ENCODE results near the gene CERS5. TPM values are rescaled to one million over a fixed set of nuclear protein-coding genes. Genes with fewer than 3 reads are reported as not detected.
A peak's percentile ranks its signal among the peaks of the same experiment; 100 is the strongest.

Gene CERS5
- total and polyA plus RNA-seq, 5 donors from 2014 or later = 45.4 to 61.9 (median 57.1) TPM

DNA sequence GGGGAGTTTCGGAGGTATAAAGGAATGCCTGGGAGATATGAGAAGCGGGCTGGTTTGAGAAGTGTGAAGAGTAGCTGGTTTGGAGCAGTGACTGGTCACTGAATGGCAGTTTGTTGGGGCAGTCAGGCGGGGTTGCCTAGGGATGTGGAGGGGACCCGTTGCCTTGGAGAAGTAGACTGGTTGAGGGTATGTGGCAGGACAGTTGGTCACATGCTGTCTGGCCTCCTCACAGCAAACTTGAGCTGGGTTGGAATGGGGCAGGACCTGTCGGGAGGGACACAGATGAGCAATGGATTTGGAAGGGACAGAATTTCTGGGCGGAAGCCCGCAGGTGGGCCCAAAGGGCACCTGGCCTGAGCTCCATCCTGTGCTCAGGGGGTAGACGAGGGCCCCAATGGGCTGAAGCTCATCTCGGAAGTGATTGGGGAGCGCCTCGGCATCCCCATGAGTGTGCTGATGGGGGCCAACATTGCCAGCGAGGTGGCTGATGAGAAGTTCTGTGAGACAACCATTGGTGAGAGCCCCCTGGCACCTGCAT lies 61.2 kb downstream of the CERS5 start:
- Mint-ChIP-seq H3K36me3 (no peaks in the 10 kb centered on the region), H3K4me1 (peaks cover 0 to 8% (median 7%) of the 10 kb centered on the region in 4 donors), H3K27ac (peak overlapping the region in 2 of 3 donors; percentile 52 to 82), H3K4me3 (peak overlapping the region in 2 of 4 donors; percentile 33 to 37), H3K27me3 (no peaks in the 10 kb centered on the region), H3K9me3 (peaks cover 0 to 1% (median 0%) of the 10 kb centered on the region in 7 donors)
- H3K9me3 ChIP-seq (ENCODE audit: control insufficient read depth in 2 of 2, low read length in 2 of 2) = no peaks in the 10 kb centered on the region
- H3K36me3 ChIP-seq (ENCODE audit: control insufficient read depth, insufficient read depth, low read length) = peaks cover 3% of the 10 kb centered on the region
- peaks cover 8% of the 10 kb centered on the region for H3K4me1 ChIP-seq (ENCODE audit: control insufficient read depth, insufficient read depth, low read length, poor library complexity, severe bottlenecking)
- H3K27ac ChIP-seq (ENCODE audit: insufficient read depth, low read length, poor library complexity, severe bottlenecking) = no peak overlapping the region
- H3K27me3 ChIP-seq (ENCODE audit: control insufficient read depth, insufficient read depth, low read length) = no peaks in the 10 kb centered on the region
- ATAC-seq (ENCODE audit: low read depth in 2 of 2) (no peak), DNase-seq (no peak)
- H3K4me3 ChIP-seq (ENCODE audit: low read depth, low read length) = no peak overlapping the region

DNA sequence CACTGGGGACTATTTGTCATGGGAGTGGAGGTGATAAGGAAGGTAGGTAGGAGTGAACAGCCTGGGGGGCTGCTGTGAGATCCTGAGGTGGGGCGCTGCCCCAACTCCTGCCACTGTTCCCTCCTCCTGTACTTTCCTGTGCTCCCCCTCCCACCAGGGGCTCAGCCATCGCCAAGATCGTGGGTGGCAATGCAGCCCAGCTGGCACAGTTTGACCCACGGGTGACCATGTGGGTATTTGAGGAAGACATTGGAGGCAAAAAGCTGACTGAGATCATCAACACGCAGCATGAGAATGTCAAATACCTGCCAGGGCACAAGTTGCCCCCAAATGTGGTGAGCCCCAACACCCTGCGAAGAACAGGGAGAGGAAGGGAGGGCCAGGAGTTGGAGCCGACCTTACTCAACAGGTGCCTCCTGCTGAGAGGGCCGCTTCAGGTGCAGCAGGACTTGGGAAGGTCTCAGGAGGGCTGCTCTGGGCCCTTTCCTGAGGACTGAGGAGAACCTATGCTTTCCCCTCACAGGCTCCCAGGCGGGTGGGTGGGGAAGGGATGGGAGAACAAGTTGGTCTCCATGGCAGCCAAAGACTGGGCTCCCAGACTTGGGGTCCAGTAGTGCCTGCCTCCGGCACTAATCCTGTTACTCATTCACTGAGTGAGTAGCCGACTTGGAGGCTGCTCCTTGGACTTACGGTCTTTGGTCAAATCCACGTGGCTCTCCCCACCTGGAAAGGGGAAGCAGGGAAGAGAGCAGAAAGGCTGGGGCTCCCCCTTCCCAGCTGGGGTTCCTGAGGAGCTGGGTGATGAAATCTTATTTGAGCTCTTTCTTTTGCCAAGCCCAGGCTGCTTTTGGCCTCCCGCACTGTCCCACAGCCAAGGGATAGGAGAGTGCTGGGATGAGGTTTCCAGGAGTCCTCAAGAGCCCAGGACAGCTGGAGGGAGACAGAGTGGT lies 62.5 kb downstream of the CERS5 start:
- Mint-ChIP-seq H3K36me3 (peaks cover 9% of the 10 kb centered on the region), H3K4me1 (no peaks in the 10 kb centered on the region), H3K4me3 (peak overlapping the region in 1 of 4 donors; percentile 12), H3K27me3 (no peaks in the 10 kb centered on the region), H3K9me3 (peaks cover 0 to 1% (median 0%) of the 10 kb centered on the region in 7 donors), H3K27ac (no peak overlapping the region)
- H3K27me3 ChIP-seq (ENCODE audit: control insufficient read depth, insufficient read depth, low read length) = no peaks in the 10 kb centered on the region
- H3K36me3 ChIP-seq (ENCODE audit: control insufficient read depth, insufficient read depth, low read length) = peaks cover 15% of the 10 kb centered on the region
- no peaks in the 10 kb centered on the region for H3K9me3 ChIP-seq (ENCODE audit: control insufficient read depth in 2 of 2, low read length in 2 of 2)
- no peak overlapping the region for H3K27ac ChIP-seq (ENCODE audit: insufficient read depth, low read length, poor library complexity, severe bottlenecking)
- ATAC-seq (ENCODE audit: low read depth in 2 of 2) (no peak), DNase-seq (no peak)
- H3K4me3 ChIP-seq (ENCODE audit: low read depth, low read length) = no peak overlapping the region
- H3K4me1 ChIP-seq (ENCODE audit: control insufficient read depth, insufficient read depth, low read length, poor library complexity, severe bottlenecking) = no peaks in the 10 kb centered on the region

DNA sequence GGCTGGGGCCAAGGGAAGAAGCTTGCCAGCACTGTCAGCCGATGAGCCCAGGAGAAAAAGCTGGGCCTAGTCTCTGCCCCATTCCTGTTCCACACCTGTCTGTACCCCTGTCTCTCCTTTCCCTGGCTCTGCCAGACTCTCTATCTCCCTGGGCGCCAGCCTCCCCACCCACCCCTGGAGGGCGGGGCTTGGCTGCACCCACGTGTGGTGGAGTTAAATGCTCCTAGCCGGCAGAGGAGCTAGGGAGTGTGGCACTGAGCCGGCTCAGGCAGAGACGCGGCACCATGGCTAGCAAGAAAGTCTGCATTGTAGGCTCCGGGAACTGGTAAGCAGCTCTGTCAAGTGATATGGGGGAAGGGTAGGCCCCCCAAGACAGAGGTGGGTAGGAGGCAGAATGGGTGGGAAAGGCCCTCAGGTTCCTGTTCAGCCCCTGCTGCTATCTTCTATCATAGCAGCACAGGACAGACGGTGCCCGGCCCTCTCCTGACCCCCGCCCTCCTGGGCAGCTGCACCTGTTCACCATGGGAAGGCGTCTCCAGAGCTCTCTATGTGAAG lies 63.3 kb downstream of the CERS5 start, which contains the start of gene GPD1:
GPD1 (plus strand) TSS at position 242 of the 555 bp plus-strand sequence; CDS start at position 285, 43 bp downstream.
- Mint-ChIP-seq H3K4me1 (no peaks in the 10 kb centered on the region), H3K9me3 (peaks cover 0 to 1% (median 0%) of the 10 kb centered on the region in 7 donors), H3K27me3 (no peaks in the 10 kb centered on the region), H3K27ac (peak within 1 kb of the TSS in 1 of 3 donors; percentile 5), H3K4me3 (peak within 1 kb of the TSS in 1 of 4 donors; percentile 12), H3K36me3 (peaks cover 18% of the 10 kb centered on the region)
- H3K36me3 ChIP-seq (ENCODE audit: control insufficient read depth, insufficient read depth, low read length) = peaks cover 23% of the 10 kb centered on the region
- no peaks in the 10 kb centered on the region for H3K4me1 ChIP-seq (ENCODE audit: control insufficient read depth, insufficient read depth, low read length, poor library complexity, severe bottlenecking)
- no peaks in the 10 kb centered on the region for H3K9me3 ChIP-seq (ENCODE audit: control insufficient read depth in 2 of 2, low read length in 2 of 2)
- DNase-seq (no peak), ATAC-seq (ENCODE audit: low read depth in 2 of 2) (no peak)
- H3K27ac ChIP-seq (ENCODE audit: insufficient read depth, low read length, poor library complexity, severe bottlenecking) = no peak within 1 kb of the TSS
- no peak within 1 kb of the TSS for H3K4me3 ChIP-seq (ENCODE audit: low read depth, low read length)
- H3K27me3 ChIP-seq (ENCODE audit: control insufficient read depth, insufficient read depth, low read length) = no peaks in the 10 kb centered on the region

GRCh38 chr12:50103351-50103750 lies 63.8 kb downstream of the CERS5 start:
- Mint-ChIP-seq H3K27me3 (no peaks in the 10 kb centered on the region), H3K27ac (no peak overlapping the region), H3K36me3 (peaks cover 23% of the 10 kb centered on the region), H3K4me1 (no peaks in the 10 kb centered on the region), H3K9me3 (peaks cover 0 to 1% (median 0%) of the 10 kb centered on the region in 7 donors), H3K4me3 (no peak overlapping the region)
- no peaks in the 10 kb centered on the region for H3K9me3 ChIP-seq (ENCODE audit: control insufficient read depth in 2 of 2, low read length in 2 of 2)
- no peak overlapping the region for H3K4me3 ChIP-seq (ENCODE audit: low read depth, low read length)
- DNase-seq (no peak), ATAC-seq (ENCODE audit: low read depth in 2 of 2) (no peak)
- H3K4me1 ChIP-seq (ENCODE audit: control insufficient read depth, insufficient read depth, low read length, poor library complexity, severe bottlenecking) = no peaks in the 10 kb centered on the region
- H3K36me3 ChIP-seq (ENCODE audit: control insufficient read depth, insufficient read depth, low read length) = peaks cover 28% of the 10 kb centered on the region
- no peak overlapping the region for H3K27ac ChIP-seq (ENCODE audit: insufficient read depth, low read length, poor library complexity, severe bottlenecking)
- H3K27me3 ChIP-seq (ENCODE audit: control insufficient read depth, insufficient read depth, low read length) = no peaks in the 10 kb centered on the region

- Mint-ChIP-seq H3K4me3 (no peak overlapping the region), H3K9me3 (peaks cover 0 to 1% (median 0%) of the 10 kb centered on the region in 7 donors), H3K4me1 (no peaks in the 10 kb centered on the region), H3K27me3 (no peaks in the 10 kb centered on the region), H3K27ac (no peak overlapping the region), H3K36me3 (peaks cover 29% of the 10 kb centered on the region)
- Histone ChIP-seq H3K4me3 (ENCODE audit: low read depth, low read length) (no peak overlapping the region), H3K27me3 (ENCODE audit: control insufficient read depth, insufficient read depth, low read length) (no peaks in the 10 kb centered on the region), H3K36me3 (ENCODE audit: control insufficient read depth, insufficient read depth, low read length) (peaks cover 34% of the 10 kb centered on the region), H3K27ac (ENCODE audit: insufficient read depth, low read length, poor library complexity, severe bottlenecking) (no peak overlapping the region), H3K4me1 (ENCODE audit: control insufficient read depth, insufficient read depth, low read length, poor library complexity, severe bottlenecking) (no peaks in the 10 kb centered on the region), H3K9me3 (ENCODE audit: control insufficient read depth in 2 of 2, low read length in 2 of 2) (no peaks in the 10 kb centered on the region)
- DNase-seq (no peak), ATAC-seq (ENCODE audit: low read depth in 2 of 2) (no peak)
These were observed 64.4 kb downstream of the CERS5 start for GRCh38 chr12:50102646-50103309.

DNA sequence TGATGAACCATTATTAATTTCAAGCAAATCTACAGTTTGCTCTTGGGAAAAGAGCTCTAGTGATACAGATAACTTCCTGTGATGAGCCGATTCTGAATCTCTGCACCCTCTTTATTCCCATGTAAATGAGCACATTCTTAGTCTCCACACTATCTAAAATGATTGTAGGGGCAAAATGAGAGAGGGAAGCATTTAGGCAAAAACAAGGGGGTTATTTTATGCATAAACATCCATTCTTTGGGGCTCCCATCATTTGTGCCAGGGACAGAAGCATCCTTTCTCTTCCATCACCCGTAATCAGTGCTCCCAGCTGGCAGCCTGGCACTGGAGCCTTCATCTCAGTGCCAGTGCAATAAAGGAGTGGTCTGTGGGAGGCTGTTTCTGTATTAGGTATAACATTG lies 65.0 kb downstream of the CERS5 start:
- Mint-ChIP-seq H3K27ac (no peak overlapping the region), H3K4me3 (no peak overlapping the region), H3K9me3 (peaks cover 0 to 1% (median 0%) of the 10 kb centered on the region in 7 donors), H3K36me3 (peaks cover 30% of the 10 kb centered on the region), H3K4me1 (no peaks in the 10 kb centered on the region), H3K27me3 (no peaks in the 10 kb centered on the region)
- Histone ChIP-seq H3K27ac (ENCODE audit: insufficient read depth, low read length, poor library complexity, severe bottlenecking) (no peak overlapping the region), H3K4me1 (ENCODE audit: control insufficient read depth, insufficient read depth, low read length, poor library complexity, severe bottlenecking) (no peaks in the 10 kb centered on the region), H3K36me3 (ENCODE audit: control insufficient read depth, insufficient read depth, low read length) (peaks cover 35% of the 10 kb centered on the region), H3K4me3 (ENCODE audit: low read depth, low read length) (no peak overlapping the region), H3K27me3 (ENCODE audit: control insufficient read depth, insufficient read depth, low read length) (no peaks in the 10 kb centered on the region), H3K9me3 (ENCODE audit: control insufficient read depth in 2 of 2, low read length in 2 of 2) (no peaks in the 10 kb centered on the region)
- ATAC-seq (ENCODE audit: low read depth in 2 of 2) (no peak), DNase-seq (no peak)

DNA sequence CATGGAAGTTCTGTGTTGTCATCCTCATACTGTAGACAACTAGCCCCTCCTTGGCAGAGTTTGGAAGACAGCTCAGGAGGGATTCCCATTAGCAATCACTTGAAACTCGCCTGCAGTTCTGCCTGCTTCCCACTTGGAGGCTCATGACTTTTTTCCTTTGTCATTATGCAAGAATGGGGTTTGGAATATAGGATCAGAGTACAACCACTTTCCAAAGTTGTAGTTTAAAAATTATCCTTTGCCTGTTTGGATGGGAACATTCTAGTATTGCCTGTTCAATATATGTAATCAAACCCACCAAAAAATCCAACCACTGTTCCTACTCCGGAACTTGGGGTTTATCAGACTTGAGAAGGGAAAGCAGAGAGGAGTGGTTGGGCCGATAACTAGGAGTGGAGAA lies 65.5 kb downstream of the CERS5 start:
- Histone ChIP-seq H3K36me3 (ENCODE audit: control insufficient read depth, insufficient read depth, low read length) (peaks cover 40% of the 10 kb centered on the region), H3K9me3 (ENCODE audit: control insufficient read depth in 2 of 2, low read length in 2 of 2) (no peaks in the 10 kb centered on the region), H3K4me1 (ENCODE audit: control insufficient read depth, insufficient read depth, low read length, poor library complexity, severe bottlenecking) (no peaks in the 10 kb centered on the region), H3K4me3 (ENCODE audit: low read depth, low read length) (no peak overlapping the region), H3K27me3 (ENCODE audit: control insufficient read depth, insufficient read depth, low read length) (no peaks in the 10 kb centered on the region), H3K27ac (ENCODE audit: insufficient read depth, low read length, poor library complexity, severe bottlenecking) (no peak overlapping the region)
- DNase-seq (no peak), ATAC-seq (ENCODE audit: low read depth in 2 of 2) (no peak)
- no peak overlapping the region for H3K4me3 Mint-ChIP-seq
- peaks cover 33% of the 10 kb centered on the region for H3K36me3 Mint-ChIP-seq
- no peaks in the 10 kb centered on the region for H3K4me1 Mint-ChIP-seq
- H3K27ac Mint-ChIP-seq = no peak overlapping the region
- H3K27me3 Mint-ChIP-seq = no peaks in the 10 kb centered on the region
- H3K9me3 Mint-ChIP-seq = peaks cover 0 to 1% (median 0%) of the 10 kb centered on the region in 7 donors
